HG02571 (cell line): Measurements from ENCODE around the gene ZNF697.

Experiments used
- ATAC-seq: cut with Tn5 transposase; IDR thresholded peaks from one replicate; pipeline ENCODE4 v1.9.1; 2021; ENCODE audit warnings: mild to moderate bottlenecking, moderate library complexity; ENCODE audit not compliant: unreplicated experiment

The ZNF697 gene

DNA sequence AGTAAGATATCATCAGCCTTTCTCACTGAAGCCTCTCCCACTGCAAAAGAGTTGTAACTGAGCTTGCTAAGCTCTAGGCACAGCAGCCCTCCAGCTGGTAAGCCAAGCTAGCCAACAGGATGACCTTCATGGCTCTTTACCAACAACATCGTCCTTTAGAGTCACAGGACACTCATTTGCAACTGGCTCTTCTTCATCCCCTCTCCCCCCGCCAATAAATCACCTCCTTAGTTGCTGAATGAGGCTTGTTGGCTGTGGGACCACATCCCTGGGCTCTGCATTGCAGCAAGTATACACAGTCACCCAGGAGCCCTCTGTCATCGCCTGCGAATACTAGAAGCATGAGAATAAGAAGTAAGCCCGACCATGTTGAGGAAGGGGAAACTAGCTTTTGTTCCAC lies 16.0 kb upstream of the ZNF697 start:
- ATAC-seq = no peak

DNA sequence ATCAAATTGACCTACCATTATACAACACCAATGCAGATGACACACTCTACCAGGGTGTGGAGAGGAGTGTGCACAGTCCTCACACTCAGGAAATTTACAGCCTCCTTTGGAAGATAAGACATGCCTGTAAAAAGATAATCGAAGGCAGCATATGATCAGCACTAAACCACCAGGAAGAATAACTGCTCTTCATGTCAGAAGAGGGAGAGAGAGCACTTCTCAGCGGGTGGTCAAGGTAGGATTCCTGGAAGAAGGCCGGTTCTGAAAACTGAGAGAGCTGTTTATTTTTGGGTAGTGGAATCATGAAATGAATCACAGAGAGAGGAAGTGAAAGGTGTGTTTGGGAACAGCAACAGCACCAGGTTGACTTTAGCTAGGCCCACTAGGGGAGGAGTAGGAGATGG lies 14.0 kb upstream of the ZNF697 start:
- ATAC-seq = peak; percentile 68

DNA sequence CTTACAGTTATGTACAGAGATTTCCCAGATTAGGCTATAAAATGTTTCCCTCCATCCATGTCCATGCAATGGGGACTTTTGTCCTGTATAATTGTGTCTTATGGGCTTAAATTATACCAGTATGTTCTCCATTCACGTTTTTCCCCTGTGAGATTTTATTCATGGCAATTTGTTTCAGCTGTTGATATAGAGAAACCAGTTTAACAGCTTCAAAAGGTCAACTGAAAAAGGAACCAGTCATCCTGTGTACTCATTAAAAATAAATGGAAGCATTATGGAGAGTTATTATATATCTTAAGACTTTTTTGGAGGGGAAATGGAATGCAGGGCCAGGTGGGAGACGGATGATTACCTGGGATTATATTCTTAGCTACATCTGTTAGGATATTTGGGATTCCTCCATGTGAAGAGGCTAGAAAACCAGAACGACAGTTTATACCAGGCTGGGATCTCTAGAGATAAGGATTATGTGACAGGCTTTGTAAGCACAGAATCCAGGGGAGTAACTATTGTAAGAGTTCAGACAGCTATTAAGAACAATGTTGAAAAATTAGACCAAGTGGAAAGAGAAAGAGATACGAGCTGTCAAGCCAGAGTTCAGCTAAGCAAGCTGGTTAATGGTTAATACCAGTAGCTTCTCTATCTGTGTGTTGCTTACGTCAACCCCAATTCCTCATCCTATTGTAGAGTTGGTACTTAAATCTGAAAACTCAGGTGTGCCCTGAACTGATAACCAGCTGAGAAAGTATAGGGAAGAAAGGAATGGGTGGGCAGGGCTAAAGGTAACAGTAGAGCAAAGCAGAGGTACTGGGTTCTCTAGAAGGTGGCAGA lies 12.4 kb upstream of the ZNF697 start:
- ATAC-seq = peak; percentile 49

DNA sequence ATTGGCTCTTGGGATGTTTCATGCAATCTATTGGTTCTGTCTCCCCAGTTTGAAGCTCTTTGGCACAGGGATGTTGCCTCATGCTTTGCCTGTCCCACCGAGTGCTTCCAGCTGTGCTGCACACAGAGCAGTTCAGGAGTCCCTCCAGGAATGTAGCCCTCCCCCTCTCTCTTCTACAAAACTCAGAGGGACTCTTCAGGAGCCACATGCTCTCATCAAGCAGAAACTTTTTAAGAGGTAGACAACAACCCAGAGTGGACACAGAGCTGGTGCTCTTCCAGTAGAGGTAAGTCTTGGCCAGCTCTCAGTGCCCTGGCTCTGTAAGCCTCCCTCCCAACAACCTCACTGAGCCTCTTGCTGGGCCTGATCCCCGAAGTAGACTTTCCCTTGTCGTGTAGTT lies 11.6 kb upstream of the ZNF697 start:
- ATAC-seq = no peak

DNA sequence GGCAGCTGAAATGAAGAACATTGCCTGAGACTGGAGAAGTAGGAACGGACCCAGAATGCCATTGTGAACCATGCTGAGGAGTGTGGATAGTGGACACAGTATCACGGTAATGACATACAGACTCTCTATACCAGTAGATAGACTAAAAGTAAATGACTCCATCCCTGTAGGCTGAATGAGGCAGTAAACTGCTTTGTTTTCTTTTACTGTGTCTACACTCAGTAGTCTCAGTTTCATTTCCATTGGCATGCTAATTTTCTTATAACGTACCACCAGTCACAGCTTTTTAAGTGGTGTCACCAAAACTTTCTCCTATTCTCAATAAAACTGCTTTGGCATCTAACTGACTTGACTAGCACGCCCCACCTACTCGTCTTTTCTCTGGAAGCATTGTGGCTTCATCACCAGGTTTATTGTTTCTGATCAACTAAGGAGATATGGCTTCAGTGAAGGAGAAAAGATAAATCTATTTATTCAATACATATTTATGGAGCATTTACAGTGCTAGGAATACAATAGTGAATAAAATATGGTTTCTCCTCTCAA lies 8.4 kb upstream of the ZNF697 start:
- peak; percentile 52 for ATAC-seq

DNA sequence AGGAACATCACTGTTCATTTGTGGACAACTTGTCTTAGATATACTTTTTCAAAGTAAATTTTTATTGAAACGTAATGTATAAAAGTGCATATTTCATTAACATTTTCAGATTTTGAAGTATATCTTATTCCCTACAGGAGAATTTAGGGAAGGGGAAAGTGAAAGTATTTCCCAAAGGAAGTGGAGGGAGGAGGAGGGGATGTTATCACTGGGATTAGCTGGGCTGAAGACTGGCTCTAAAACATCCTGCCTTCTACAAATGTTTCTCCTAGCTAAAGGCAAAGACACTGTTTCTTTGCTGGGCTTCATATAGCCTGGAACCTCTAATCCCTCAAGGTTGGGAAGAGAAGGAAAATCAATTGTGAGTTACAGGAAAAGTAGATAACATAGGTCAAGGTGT lies 7.1 kb upstream of the ZNF697 start:
- ATAC-seq = no peak

DNA sequence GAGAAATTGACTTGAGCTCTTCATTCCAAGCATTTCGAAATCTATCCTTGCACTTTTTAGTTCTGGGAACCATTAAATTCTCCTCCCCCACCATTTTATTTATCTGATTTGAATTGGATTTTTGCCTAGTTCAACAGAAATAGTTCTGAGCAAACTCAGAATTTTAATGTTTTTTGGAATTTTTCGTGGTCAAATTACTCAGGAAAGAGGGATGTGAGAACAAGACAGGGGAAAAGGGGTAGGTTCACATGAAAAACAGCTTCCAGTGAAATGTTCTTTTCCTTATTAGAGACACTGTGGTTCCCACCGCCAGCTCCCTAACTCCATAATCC lies 5.7 kb upstream of the ZNF697 start:
- ATAC-seq = no peak

DNA sequence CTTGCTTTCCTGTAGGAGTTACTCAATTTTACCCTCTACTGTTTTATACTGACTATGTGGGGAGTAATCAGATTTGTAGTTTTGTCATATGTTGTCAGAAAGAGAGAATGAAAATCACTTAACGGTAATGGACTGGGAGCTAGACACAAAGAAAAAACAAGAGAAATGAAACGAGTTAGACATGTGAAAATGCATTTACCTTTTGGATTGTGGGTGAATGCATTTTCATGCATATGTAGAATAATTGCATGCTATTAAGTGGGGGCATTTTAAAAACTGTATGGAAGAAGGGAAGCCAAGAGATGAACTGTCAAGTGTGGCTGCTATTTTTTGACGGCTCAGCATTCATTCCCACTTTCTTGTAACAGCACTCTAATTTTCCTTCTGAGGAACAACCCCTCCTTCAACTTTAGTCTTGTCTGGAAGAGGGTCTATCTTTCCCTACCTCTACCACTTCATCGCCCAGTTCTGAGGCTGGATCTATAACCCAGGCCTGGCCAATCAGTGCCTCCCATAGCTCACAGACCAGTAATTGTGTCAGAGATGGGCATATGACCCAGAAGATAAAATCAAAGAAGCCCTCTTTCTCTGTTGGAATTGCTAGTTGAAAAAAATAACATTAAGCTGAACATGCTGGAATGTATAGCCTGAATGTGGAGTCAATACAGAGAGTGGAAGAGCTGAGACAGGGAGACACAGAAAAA lies 5.2 kb upstream of the ZNF697 start:
- no peak for ATAC-seq

DNA sequence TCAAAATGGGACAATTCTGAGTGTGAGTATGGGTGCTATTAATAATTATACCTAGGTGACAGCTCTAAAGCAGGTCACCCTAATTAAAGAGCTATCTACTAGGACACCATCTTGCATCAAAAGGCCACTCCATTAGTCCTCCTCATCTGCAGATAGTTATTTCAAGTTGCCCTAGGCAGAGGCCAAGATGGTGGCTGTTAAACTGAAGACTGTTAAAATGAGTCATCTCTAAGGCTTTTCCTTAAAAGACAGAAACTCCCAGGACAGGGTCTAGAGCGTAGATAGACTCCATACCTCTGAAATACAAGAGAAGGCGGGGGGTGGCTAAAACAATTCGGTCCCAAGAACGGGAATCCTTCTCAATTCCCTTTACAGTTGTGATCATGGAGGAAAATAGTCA lies 4.5 kb upstream of the ZNF697 start:
- ATAC-seq = no peak

DNA sequence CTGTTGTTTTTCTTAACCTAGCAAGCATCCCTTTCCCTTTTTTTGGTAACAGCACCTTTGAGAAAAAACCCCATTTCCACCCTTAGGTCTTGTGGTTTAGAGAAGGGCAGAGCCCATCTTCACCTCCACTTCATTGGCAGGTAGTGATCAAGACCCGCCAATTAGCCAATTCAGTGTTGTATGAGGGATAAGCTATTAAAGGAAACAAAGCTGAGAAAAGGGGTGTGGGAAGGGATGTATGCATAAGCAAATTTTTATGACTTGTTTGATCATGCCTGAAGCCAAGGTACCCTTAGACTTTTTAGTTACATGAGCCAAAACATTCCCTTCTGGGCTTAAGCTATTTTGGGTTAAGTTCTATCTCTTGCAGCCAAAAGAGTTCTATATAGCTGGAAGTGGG lies 3.6 kb upstream of the ZNF697 start:
- ATAC-seq = no peak

DNA sequence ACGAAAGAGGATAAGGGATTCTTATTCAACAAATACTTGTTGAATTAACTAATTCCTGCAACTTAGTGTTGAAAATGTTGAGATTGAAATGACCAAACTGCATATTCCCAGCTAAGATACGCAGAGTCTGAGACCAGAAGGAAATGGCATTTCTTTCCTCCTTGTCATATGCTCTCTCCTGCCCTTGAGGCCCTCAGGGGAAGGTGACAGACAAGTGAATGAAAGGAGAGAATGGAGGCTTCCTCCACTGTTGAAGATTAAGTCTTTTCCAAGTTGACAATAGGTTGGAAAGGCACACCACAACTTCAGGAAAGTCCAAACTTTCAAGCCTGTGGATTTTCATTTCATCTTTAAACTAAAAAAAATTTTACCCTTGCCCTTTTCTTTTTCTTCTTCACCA lies 3.1 kb upstream of the ZNF697 start:
- no peak for ATAC-seq

DNA sequence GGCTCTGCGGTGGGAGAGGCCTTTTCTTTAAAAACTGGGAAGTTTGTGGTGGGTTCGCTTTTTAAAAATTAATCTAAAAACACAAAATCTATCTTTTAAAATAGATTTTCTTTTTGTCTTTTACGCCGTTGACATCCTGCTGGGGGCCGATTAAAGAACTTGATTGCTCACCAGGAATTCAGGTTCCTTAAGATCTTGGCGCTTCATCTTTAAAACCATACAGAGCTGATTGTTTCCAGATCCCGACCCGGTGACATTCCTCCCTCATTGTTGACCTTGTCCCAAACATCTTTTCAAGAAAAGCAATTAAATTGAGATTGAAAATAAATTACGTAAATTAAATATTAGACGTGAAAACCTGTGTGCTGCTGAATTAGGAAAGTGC lies 546 bp upstream of the ZNF697 start:
- ATAC-seq = no peak

DNA sequence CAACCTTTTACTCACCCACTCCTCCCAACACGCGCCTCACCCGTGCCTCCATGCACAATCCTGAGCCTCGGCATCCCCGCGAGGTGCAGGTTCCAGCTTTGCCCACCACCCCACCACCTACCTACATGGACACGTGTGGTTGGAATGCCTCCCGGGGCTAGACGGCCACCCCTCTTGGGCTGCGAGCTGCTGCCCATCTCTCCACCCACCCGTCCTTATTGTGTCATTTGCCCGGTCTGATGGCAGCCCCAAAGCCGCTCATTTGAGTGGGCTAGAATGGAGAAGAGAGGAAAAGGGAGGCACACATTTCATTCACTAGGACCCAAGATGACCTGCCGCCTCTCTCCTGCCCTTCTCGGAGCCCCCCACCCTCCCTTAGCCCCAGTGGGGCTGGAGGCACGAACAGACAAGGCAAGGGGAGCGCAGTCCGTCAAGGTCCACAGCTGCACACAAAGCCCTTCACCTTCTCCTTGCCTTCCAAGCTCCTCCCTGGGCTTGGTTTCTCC lies 785 bp downstream of the ZNF697 start:
- ATAC-seq = no peak

DNA sequence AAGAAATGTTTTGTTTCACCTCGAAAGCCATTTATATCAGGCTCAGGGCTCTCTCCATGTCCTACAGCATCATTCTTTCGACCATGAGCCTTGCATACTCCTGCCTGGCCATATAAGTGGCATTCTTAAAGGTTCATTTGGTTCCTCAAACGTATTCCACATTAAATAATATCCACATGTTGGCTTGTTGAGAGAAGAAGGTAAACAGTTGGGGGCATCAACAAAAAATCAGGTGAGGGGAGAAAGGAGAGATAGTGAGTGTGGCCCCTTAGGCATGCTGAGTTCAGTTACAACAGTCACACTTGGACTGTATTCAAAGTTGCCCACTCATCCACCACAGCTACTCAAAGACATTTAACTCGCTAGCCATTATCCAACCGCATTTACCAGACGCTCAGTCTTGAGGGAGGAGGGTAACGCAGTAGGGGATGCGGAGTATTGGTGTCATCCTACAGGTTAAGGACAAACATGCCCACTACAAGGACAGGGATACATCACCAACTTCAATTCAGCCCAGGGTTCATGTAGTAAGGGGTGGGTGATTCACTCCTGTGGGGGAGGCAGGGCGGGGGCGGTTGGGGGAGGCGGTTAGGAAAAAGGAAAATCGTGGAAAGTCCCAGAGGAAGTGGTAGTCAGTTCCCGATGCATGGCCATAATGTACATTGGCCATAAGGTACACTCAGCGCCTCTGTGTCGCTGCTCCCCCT lies 1.4 kb downstream of the ZNF697 start:
- no peak for ATAC-seq

DNA sequence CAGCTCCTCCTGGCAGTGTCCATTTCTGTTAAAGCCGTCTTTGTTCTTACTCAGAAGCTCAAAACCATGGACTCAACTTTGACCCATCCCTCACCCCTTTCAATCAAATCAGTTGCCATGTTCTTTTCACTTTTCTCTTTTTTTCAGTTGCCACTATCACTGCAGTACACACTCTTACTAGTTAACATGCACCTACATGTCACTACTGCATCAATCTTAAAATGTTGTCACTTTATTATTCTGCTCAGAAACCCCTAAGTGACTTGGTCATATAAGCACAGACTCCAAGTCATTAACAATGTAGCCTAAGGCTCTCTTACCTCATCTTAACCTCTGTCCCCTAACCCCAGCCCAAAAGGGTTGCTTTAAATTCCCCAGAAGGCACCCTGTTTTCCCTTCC lies 9.0 kb downstream of the ZNF697 start:
- no peak for ATAC-seq

DNA sequence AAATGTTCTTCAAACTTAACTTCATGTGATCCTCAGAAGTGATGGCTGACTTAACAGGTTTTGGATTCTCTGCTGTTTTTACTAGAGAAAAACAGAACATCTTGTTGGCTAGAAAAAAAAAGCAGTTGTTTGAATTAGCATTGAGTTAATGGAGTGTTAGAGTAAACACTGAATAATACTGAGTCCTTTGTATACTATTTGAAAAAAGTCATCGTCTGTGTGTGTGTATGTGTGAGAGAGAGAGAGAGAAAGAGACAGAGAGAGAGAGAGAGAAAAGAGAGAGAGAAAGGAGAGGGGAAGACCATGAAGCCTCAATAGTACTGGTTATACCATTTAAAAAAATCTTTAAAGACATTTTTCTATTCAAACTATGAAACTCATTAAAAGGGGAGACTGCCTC lies 10.4 kb downstream of the ZNF697 start:
- ATAC-seq = no peak

DNA sequence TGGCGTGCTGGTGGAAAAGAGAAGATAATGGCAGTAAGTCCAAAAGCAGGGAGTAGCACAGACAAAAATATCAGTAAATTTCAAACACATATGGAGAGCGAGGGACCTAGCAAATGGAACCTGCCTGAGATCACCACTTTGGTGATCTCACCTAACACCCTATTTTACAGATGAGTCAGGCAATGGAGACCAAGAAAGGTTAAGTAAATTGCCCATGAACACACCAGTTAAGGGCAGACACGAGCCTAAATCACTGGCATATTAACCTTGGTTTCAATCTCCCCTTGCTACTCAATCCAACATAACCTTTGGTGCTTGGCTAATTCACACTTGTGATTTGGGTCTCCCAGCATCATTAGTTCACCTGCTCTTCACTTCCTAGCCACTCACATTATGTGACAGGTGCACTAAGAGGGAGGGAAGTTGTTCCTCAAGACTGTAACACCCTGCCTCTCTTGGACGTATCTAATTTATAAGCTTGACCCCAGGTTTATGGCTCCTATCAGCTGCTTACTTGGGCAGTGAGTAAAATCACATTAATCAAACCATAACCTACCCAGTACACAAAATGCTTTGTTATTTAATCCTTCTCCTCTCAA lies 11.5 kb downstream of the ZNF697 start:
- no peak for ATAC-seq

DNA sequence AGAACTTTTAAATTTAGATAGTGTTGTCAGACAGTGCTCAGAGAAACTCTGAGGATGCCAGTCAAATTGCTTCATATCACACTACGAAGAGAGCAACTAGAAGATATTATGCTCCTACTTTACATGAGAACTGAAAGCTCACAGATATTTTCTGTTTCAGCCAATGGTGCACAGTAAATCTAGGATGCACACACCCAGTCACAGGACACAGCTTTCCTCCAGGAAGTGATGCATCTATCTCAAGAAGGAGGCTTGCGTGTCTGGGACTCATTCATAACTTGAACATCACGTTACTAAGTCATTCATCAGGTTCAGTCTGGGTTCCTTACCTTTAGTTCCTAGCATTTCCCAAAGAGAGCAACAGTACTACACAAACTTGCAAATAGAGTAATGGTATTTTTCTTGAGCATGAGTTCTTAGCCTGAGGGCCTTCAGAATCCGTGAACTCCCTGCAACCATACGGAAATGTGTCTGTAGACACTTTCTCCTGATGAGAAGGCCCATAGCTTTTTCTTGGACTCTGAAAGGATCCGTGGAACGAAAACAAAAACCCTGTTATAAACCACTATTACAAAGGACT lies 12.2 kb downstream of the ZNF697 start:
- peak; percentile 50 for ATAC-seq

DNA sequence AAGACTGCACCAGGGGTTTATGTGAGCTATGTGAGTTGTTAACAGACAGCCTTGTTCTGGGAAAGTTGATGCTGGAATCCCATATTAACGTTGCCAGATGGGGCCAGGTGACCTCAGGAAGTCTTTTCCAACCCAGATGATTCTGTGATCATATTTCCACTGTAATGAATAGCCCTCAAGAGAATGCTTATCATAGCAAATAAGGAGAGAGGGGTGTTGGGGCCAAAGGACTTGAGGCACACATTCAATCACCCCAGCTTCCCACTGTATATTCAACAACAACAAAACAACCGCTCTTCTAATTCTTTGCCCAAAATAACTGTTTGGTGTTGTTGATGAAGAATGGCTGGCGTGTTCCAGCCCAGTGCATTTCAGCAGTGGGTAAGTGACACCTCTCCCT lies 14.1 kb downstream of the ZNF697 start:
- ATAC-seq = no peak

DNA sequence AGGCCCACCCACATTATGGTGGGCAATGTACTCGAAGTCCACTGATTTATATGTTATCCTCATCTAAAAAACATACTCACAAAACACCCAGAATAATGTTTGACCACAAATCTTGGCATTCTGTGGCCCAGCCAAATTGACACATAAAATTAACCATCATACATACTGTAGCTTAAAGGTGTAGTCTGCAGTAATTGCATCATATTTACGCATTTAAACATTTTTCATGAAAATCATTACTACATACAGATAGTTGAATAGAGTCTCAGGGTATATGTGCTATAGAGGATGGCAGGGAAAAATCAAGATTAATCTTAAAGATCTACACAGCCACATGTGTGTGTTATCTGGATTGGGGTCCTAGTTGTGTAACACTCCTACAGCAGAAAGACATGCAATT lies 14.5 kb downstream of the ZNF697 start:
- ATAC-seq = no peak

DNA sequence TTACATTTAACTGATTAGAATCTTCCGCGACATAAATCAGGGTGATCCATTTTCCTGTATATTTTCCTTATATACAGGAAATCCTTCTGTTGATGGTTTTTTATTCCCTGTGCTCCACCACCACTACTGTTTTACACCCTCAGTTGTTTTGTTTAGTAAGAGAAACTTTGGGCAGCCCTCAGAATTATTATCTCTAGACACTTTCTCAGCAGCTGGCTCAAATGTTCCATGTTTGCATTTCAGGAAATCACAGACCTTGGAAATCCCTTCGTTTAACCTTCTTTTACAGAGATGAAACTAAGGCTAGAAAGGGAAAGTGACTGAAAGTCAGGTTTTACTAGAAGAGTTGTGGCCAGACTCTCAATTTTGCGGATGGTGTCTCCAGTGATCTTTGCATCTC lies 15.2 kb downstream of the ZNF697 start:
- no peak for ATAC-seq
